CD1c-positive myeloid dendritic cell (primary cell): ENCODE measurements around the gene VWA8.
"Not testable (repeated sequence)": the region's sequence is repeated elsewhere in the genome, so short reads cannot be mapped to it uniquely, and the experiment has no call there.

Source experiments
- DNase-seq: peaks from one replicate; pipeline ENCODE4 v3.0.0-alpha.2; 2016; ENCODE audit errors: extremely low spot score

Gene VWA8

GRCh38 chr13:41588448-41588847 is 372.5 kb downstream of the VWA8 start:
- DNase-seq, result no peak

- no peak for DNase-seq
These were observed 373.4 kb downstream of the VWA8 start for GRCh38 chr13:41587490-41587889.

GRCh38 chr13:41586216-41586615 is 374.7 kb downstream of the VWA8 start:
- no peak for DNase-seq

- DNase-seq, result no peak
These were observed 378.9 kb downstream of the VWA8 start for GRCh38 chr13:41582027-41582463.

GRCh38 chr13:41580345-41580744 is 380.6 kb downstream of the VWA8 start:
- no peak for DNase-seq

- no peak for DNase-seq
These were observed 381.0 kb downstream of the VWA8 start for GRCh38 chr13:41579881-41580280.

GRCh38 chr13:41579168-41579567 is 381.7 kb downstream of the VWA8 start:
- DNase-seq, result no peak

GRCh38 chr13:41578371-41578770 is 382.5 kb downstream of the VWA8 start:
- no peak for DNase-seq

GRCh38 chr13:41577436-41577835 is 383.5 kb downstream of the VWA8 start:
- DNase-seq, result peak; percentile 51

GRCh38 chr13:41573640-41574039 is 387.3 kb downstream of the VWA8 start:
- DNase-seq, result not testable (repeated sequence)

GRCh38 chr13:41571817-41572340 is 389.0 kb downstream of the VWA8 start:
- DNase-seq, result not testable (repeated sequence)

GRCh38 chr13:41568972-41569351 is 391.9 kb downstream of the VWA8 start:
- no peak for DNase-seq

- no peak for DNase-seq
These were observed 392.6 kb downstream of the VWA8 start for GRCh38 chr13:41568143-41568971.

- DNase-seq, result no peak
These were observed 393.5 kb downstream of the VWA8 start for GRCh38 chr13:41567363-41567762.

GRCh38 chr13:41565846-41566245 is 395.1 kb downstream of the VWA8 start:
- DNase-seq, result no peak

GRCh38 chr13:41565216-41565615 is 395.7 kb downstream of the VWA8 start:
- no peak for DNase-seq

GRCh38 chr13:41563984-41564365 is 396.9 kb downstream of the VWA8 start:
- no peak for DNase-seq

- no peak for DNase-seq
These were observed 397.4 kb downstream of the VWA8 start for GRCh38 chr13:41563341-41563983.

GRCh38 chr13:41562541-41563178 is 398.2 kb downstream of the VWA8 start:
- DNase-seq, result no peak

- DNase-seq, result no peak
These were observed 398.8 kb downstream of the VWA8 start for GRCh38 chr13:41562083-41562482.

GRCh38 chr13:41561170-41561569 is 399.7 kb downstream of the VWA8 start:
- DNase-seq, result no peak

GRCh38 chr13:41558781-41559560 is 401.9 kb downstream of the VWA8 start:
- DNase-seq, result no peak
